LNCAP (cell line): ENCODE measurements around the gene GSDME.

Source experiments
- TF ChIP-seq, protein P1 (sequence below): fragments of 450-650 bp; IDR thresholded peaks from 2 replicates; pipeline ENCODE4 v1.5.1; 2017; ENCODE audit warnings: mild to moderate bottlenecking

Gene GSDME

DNA sequence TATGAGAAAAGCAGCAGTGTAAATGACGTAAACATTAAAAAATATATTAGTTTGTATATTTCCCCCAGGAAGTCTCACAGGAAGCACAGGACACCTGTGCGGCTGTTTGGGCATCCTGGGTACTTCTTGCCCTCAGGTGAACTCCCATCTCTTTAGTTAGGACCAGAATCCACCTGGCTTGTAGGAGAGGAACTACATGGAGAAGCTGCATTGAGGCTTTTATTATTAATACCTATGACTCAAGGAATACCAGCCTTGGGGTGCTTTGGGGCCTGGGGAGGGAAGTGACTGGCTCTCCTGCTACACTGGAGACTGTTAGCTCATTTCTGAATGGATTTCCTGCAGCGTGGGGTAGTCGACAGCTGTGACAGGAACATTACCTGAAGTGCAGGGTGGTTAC lies 40.0 kb upstream of the GSDME start:
- TF ChIP-seq, protein P1, sequence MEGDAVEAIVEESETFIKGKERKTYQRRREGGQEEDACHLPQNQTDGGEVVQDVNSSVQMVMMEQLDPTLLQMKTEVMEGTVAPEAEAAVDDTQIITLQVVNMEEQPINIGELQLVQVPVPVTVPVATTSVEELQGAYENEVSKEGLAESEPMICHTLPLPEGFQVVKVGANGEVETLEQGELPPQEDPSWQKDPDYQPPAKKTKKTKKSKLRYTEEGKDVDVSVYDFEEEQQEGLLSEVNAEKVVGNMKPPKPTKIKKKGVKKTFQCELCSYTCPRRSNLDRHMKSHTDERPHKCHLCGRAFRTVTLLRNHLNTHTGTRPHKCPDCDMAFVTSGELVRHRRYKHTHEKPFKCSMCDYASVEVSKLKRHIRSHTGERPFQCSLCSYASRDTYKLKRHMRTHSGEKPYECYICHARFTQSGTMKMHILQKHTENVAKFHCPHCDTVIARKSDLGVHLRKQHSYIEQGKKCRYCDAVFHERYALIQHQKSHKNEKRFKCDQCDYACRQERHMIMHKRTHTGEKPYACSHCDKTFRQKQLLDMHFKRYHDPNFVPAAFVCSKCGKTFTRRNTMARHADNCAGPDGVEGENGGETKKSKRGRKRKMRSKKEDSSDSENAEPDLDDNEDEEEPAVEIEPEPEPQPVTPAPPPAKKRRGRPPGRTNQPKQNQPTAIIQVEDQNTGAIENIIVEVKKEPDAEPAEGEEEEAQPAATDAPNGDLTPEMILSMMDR = no peak

DNA sequence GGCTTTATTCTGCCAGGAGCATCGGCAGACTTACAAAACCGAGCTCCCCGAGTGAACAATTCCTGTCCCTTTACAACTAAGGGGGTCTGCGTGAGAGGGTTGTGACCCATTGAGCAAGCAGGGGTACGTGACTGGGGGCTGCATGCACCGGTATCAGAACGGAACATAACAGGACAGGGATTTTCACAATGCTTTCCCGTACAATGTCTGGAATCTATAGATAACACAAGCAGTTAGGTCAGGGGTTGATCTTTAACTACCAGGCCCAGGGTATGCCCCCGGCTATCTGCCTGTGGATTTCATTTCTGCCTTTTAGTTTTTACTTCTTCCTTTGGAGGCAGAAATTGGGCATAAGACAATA lies 38.1 kb upstream of the GSDME start:
- TF ChIP-seq, protein P1 = no peak

DNA sequence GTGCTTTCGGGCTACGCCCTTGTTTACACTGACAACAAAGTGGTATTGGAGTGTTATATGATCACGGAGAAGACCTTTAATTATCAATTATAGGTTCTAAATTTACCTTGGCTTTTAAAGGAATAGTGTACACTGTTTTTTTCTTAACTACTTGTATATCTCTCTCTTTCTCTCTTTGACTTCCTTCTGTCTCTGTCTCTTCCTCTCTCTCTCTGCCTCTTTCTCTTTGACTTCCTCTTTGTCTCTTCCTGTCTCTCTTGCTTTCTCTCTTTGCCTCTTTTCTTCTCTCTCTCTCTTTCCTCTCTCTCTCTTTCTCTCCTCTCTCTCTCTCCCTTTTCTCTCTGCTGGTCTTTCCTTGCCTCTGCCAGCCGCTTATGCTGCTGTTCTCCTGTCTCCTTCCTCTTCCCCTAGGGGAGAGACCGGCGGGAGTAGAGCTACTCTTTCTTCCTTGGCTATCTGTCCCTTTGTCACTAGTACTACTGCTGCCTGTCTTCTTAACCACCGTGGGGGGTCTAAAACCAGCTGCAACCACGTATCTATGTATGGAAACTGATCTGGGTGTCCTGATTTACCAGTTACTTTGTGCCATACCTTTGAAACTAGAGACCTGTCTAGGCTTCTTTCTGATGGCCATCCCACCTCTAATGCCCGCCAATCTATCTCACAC lies 36.9 kb upstream of the GSDME start:
- TF ChIP-seq, protein P1 = no peak

DNA sequence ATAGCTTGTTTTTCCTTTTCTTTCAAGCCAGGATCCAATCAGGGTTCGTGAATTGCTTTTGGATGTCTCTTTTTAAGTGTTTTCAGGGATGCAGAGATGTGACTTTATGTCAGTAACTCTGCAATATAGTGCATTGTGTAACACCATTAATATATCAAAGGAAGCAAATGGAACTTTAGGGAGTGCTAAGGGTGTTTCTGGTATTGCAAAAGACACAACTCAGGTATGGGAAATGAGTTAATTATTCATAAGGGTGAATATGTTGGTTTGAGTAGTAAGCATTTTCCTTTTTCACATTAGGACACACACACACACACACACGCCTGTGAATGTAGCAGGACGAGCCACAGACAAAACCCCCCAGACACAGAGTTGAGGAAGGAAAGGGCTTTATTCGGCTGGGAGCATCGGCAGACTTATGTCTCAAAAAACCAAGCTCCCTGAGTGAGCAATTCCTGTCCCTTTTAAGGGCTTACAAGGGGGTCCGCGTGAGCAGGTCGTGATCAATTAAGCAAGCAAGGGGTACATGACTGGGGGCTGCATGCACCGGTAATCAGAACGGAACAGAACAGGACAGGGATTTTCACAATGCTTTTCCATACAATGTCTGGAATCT lies 31.8 kb upstream of the GSDME start:
- TF ChIP-seq, protein P1 = no peak

DNA sequence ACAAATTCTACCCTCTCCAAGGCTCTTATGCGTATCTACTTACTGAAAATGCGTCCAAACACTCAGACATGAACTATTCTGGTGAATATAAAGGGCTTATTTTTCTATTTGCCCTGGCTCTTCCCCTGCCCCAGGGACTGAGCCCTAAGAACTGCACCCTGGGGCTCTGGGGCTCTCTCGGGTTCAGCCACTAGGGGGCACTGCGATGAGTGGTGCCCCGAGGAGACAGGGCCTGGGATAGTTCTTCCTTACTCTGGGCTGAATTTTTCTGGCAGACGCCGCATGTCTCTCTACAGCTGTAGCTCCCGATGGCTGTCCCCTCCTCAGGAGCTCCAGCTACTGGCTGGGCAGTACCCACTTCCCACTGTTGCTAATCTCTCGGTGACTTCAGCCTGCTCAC lies 30.8 kb upstream of the GSDME start:
- TF ChIP-seq, protein P1 = peak; percentile 63

DNA sequence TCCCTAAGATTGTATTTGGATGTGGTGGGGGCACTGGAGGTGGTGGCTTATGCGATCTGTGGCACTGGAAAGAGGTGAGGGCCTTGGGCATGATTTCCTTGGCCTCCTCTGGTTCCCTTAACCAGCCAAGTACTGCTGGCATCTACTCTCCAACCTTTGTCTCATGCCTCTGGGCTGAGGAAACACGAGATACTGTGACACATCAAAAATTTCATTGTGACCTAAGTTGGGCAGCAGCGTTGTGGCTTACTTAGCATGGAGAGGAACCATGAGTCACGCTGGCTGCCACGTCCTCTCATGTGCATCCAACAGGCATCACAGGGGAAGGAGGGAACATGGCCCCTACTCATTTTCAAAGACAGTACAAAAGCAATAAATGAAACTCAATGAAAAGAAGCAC lies 29.7 kb upstream of the GSDME start:
- TF ChIP-seq, protein P1 = no peak

DNA sequence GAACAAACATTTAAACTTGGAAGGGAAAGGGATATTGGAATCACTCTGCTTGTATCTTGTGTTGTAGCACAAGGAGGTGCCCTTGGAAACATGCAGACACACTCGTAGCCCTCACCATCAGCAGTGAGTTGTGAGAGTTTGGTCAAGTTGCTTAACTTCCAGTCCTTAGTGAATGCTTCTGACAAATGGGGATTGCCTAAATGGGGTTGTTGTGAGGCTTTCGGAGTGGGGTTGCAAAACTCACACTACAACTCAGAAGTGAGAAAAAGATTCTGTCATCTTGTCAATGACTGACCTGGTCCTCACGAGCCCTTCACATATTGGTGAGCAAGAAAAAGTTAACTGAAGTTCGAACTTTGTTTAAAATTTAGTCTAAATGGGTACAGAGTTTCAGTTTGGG lies 29.0 kb upstream of the GSDME start:
- TF ChIP-seq, protein P1 = no peak
